Panc1 (cell line): ENCODE measurements around the gene PCDHGB4. TPM values are rescaled to one million over a fixed set of nuclear protein-coding genes. Genes with fewer than 3 reads are reported as not detected.
"Not testable (repeated sequence)": the region's sequence is repeated elsewhere in the genome, so short reads cannot be mapped to it uniquely, and the experiment has no call there.

Source experiments
- ATAC-seq: fragments of 200-7000 bp; cut with Tn5 transposase; 2 replicates; pipeline ENCODE4 v1.9.1; 2020; ENCODE audit warnings: mild to moderate bottlenecking, moderate library complexity
- BruUV-seq: library from RNA; stranded (reverse); fragments of 400-500 nt; replicated peaks from 2 replicates; lab custom pipeline; 2021; lab: Mats Ljungman, UMichigan
- CTCF ChIA-PET: fragments of 300-600 bp; sonication (Branson Sonifier 250); formaldehyde crosslinking; loops from one replicate; lab custom pipeline; 2022; ENCODE audit warnings: antibody characterized with exemption; lab: Charles Lee
- POLR2A ChIA-PET: fragments of 300-600 bp; sonication (Branson Sonifier 250); formaldehyde crosslinking; loops from one replicate; lab custom pipeline; 2022; ENCODE audit warnings: antibody characterized with exemption; lab: Charles Lee
- DNase-seq: peaks from one replicate; pipeline ENCODE4 v3.0.0-alpha.2; 2010; ENCODE audit warnings: low read depth, low spot score
- H3K27ac ChIP-seq: 2 replicates; pipeline ENCODE4 v1.5.1; 2011; ENCODE audit warnings: mild to moderate bottlenecking, low read length, inconsistent platforms
- H3K27me3 ChIP-seq: fragments of 200-500 bp; sonication (Bioruptor generic); 2 replicates; pipeline ENCODE4 v1.6.0; 2014; ENCODE audit warnings: low read length, inconsistent platforms; ENCODE audit not compliant: control insufficient read depth, insufficient read depth
- H3K36me3 ChIP-seq: fragments of 200-500 bp; sonication (Bioruptor generic); 2 replicates; pipeline ENCODE4 v1.5.1; 2014; ENCODE audit warnings: inconsistent platforms, mild to moderate bottlenecking, low read length, moderate library complexity; ENCODE audit not compliant: control insufficient read depth, insufficient read depth
- H3K4me1 ChIP-seq: 2 replicates; pipeline ENCODE4 v1.5.1; 2011; ENCODE audit warnings: inconsistent platforms, mild to moderate bottlenecking, low read length, moderate library complexity; ENCODE audit not compliant: control insufficient read depth, insufficient read depth
- H3K4me3 ChIP-seq, 2 experiments: 2 replicates each; pipeline ENCODE4 v1.5.1; 2011 to 2012; ENCODE audit warnings: low read depth in 2 of 2, low read length in 2 of 2, mild to moderate bottlenecking in 2 of 2, inconsistent platforms in 1 of 2, moderate library complexity in 1 of 2
- H3K9me3 ChIP-seq: fragments of 200-500 bp; sonication (Bioruptor generic); 2 replicates; pipeline ENCODE4 v1.5.1; 2014; ENCODE audit warnings: low read depth, mild to moderate bottlenecking, inconsistent platforms, low read length, moderate library complexity; ENCODE audit not compliant: control insufficient read depth, insufficient read depth
- POLR2AphosphoS5 ChIP-seq: IDR thresholded peaks from 2 replicates; pipeline ENCODE4 v1.6.1; 2012; ENCODE audit warnings: mild to moderate bottlenecking, low read depth, low read length, moderate library complexity
- SIN3A ChIP-seq: IDR thresholded peaks from 2 replicates; pipeline ENCODE4 v1.6.1; 2012; ENCODE audit warnings: low read depth, mild to moderate bottlenecking, low read length, moderate library complexity, borderline replicate concordance; ENCODE audit not compliant: insufficient read depth
- TCF7L2 ChIP-seq: IDR thresholded peaks from 2 replicates; pipeline ENCODE4 v1.6.1; 2011; ENCODE audit warnings: mild to moderate bottlenecking, low read depth, low read length, inconsistent platforms
- in situ Hi-C: cut with HindIII; loops from 2 replicates; pipeline ENCODE4 v1.10.0; 2016; ENCODE audit warnings: low sequenced_read_pairs, low pct_unique_long_range_greater_than_20kb
- intact Hi-C: fragments of 100-400 bp; cut with micrococcal nuclease; formaldehyde crosslinking; loops from one replicate; pipeline ENCODE4 v1.10.0; 2022; ENCODE audit not compliant: unreplicated experiment
- total RNA-seq: library from RNA; stranded (reverse); gene quantifications from one replicate; pipeline ENCODE4 v1.2.1, GENCODE V29; 2021; ENCODE audit not compliant: unreplicated experiment
- TF ChIP-seq, protein P1 (sequence below), 2 experiments: IDR thresholded peaks; 2 replicates each; pipeline ENCODE4 v1.6.1; 2011 to 2012; ENCODE audit warnings: low read depth in 2 of 2, control low read depth in 1 of 2, low read length in 1 of 2, mild to moderate bottlenecking in 1 of 2, moderate library complexity in 1 of 2; ENCODE audit not compliant: insufficient read depth in 1 of 2
- TF ChIP-seq, protein P2 (sequence below): fragments of 450-650 bp; IDR thresholded peaks from 2 replicates; pipeline ENCODE4 v1.5.1; 2017; ENCODE audit warnings: mild to moderate bottlenecking

Gene PCDHGB4
- total RNA-seq, 1 experiment from 2014 or later = 0.21 TPM

DNA sequence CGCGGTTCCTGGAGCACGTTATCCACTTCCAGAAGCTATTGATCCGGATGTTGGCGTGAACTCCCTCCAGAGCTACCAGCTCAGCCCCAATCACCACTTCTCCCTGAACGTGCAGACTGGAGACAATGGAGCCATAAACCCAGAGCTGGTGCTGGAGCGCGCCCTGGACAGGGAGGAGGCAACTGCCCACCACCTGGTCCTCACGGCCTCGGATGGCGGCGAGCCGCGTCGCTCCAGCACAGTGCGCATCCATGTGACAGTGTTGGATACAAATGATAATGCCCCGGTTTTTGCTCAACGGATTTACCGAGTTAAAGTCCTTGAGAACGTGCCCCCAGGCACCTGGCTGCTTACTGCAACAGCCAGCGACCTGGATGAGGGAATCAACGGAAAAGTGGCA lies 15.9 kb downstream of the PCDHGB4 start:
- Histone ChIP-seq H3K36me3 (no peaks in the 10 kb centered on the region), H3K9me3 (no peaks in the 10 kb centered on the region), H3K27ac (no peak overlapping the region), H3K27me3 (no peaks in the 10 kb centered on the region), H3K4me1 (no peaks in the 10 kb centered on the region), H3K4me3 (no peak overlapping the region)
- ChIA-PET POLR2A (no interaction called here), CTCF (interaction anchor here (0.7 to 0.8 kb wide), 2 partner anchors 10 to 92 kb away, joined by 3 read pairs; no protein-coding TSS in a partner anchor)
- no peak for TF ChIP-seq TCF7L2
- TF ChIP-seq, protein P1, sequence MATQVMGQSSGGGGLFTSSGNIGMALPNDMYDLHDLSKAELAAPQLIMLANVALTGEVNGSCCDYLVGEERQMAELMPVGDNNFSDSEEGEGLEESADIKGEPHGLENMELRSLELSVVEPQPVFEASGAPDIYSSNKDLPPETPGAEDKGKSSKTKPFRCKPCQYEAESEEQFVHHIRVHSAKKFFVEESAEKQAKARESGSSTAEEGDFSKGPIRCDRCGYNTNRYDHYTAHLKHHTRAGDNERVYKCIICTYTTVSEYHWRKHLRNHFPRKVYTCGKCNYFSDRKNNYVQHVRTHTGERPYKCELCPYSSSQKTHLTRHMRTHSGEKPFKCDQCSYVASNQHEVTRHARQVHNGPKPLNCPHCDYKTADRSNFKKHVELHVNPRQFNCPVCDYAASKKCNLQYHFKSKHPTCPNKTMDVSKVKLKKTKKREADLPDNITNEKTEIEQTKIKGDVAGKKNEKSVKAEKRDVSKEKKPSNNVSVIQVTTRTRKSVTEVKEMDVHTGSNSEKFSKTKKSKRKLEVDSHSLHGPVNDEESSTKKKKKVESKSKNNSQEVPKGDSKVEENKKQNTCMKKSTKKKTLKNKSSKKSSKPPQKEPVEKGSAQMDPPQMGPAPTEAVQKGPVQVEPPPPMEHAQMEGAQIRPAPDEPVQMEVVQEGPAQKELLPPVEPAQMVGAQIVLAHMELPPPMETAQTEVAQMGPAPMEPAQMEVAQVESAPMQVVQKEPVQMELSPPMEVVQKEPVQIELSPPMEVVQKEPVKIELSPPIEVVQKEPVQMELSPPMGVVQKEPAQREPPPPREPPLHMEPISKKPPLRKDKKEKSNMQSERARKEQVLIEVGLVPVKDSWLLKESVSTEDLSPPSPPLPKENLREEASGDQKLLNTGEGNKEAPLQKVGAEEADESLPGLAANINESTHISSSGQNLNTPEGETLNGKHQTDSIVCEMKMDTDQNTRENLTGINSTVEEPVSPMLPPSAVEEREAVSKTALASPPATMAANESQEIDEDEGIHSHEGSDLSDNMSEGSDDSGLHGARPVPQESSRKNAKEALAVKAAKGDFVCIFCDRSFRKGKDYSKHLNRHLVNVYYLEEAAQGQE (IDR thresholded peaks at IDR 0.05; ENCODE audit: insufficient read depth in 1 of 2, low read depth in 2 of 2, low read length in 1 of 2) = no peak
- TF ChIP-seq, protein P2, sequence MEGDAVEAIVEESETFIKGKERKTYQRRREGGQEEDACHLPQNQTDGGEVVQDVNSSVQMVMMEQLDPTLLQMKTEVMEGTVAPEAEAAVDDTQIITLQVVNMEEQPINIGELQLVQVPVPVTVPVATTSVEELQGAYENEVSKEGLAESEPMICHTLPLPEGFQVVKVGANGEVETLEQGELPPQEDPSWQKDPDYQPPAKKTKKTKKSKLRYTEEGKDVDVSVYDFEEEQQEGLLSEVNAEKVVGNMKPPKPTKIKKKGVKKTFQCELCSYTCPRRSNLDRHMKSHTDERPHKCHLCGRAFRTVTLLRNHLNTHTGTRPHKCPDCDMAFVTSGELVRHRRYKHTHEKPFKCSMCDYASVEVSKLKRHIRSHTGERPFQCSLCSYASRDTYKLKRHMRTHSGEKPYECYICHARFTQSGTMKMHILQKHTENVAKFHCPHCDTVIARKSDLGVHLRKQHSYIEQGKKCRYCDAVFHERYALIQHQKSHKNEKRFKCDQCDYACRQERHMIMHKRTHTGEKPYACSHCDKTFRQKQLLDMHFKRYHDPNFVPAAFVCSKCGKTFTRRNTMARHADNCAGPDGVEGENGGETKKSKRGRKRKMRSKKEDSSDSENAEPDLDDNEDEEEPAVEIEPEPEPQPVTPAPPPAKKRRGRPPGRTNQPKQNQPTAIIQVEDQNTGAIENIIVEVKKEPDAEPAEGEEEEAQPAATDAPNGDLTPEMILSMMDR = no peak
- TF ChIP-seq SIN3A = no peak
- no peak for TF ChIP-seq POLR2AphosphoS5
- BruUV-seq = no TSS peak
- DNase-seq (no peak), ATAC-seq (no peak)
- intact Hi-C loops (no loop called here), in situ Hi-C loops (no loop called here)

- POLR2A ChIA-PET, H3K4me1 ChIP-seq, H3K27me3 ChIP-seq, in situ Hi-C loops, H3K9me3 ChIP-seq, BruUV-seq, H3K27ac ChIP-seq, DNase-seq, ATAC-seq, H3K4me3 ChIP-seq, CTCF ChIA-PET, H3K36me3 ChIP-seq, intact Hi-C loops: not testable (repeated sequence)
- TF ChIP-seq, protein P2 = peak; percentile 34
Observed at GRCh38 chr5:141407790-141408505, 20.4 kb downstream of the PCDHGB4 start, which contains the start of gene PCDHGB6. TSS of gene PCDHGB6 (plus strand) at chr5:141408021. CDS start at chr5:141408203, 182 bp downstream.
